Measurements from ENCODE around the gene TACSTD2.
"Not testable (repeated sequence)": the region's sequence is repeated elsewhere in the genome, so short reads cannot be mapped to it uniquely, and the experiment has no call there.

Gene TACSTD2, protein sequence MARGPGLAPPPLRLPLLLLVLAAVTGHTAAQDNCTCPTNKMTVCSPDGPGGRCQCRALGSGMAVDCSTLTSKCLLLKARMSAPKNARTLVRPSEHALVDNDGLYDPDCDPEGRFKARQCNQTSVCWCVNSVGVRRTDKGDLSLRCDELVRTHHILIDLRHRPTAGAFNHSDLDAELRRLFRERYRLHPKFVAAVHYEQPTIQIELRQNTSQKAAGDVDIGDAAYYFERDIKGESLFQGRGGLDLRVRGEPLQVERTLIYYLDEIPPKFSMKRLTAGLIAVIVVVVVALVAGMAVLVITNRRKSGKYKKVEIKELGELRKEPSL

DNA sequence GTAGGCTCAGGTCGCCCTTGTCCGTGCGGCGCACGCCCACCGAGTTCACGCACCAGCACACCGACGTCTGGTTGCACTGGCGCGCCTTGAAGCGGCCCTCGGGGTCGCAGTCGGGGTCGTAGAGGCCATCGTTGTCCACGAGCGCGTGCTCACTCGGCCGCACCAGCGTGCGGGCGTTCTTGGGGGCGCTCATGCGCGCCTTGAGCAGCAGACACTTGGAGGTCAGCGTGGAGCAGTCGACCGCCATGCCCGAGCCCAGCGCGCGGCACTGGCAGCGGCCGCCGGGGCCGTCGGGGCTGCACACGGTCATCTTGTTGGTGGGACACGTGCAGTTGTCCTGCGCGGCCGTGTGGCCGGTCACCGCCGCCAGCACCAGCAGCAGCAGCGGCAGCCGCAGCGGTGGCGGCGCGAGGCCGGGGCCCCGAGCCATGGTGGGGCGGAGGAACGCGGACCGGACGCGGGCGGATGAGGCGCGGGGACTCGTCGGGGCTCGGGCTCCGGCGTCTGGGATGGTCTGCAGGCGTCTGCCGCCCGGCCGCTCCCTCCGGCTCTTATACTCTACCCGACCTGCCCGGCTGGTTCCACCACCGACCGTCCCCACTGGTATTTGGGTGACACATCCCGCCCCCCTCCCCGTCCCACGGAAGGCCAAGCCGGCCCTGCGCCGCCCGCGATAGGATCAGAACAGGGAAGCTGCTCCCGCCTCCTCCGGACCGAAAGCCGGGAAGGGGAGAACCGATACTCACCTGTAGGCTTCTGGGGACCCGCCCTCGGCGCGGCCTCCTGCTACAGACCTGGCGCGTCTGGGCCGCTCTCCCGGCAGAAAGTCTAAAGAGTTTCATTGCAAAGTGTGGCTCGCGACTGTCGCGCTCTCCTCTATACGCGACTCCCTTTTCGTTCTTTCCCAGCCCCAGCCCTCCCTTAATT, at the start of gene TACSTD2:
TSS of gene TACSTD2 (minus strand) at position 526 of the 927 bp plus-strand sequence. CDS start at position 430, 96 bp downstream.
- DNase-seq (ENCODE audit: low read depth in 3 of 3): no peak

DNA sequence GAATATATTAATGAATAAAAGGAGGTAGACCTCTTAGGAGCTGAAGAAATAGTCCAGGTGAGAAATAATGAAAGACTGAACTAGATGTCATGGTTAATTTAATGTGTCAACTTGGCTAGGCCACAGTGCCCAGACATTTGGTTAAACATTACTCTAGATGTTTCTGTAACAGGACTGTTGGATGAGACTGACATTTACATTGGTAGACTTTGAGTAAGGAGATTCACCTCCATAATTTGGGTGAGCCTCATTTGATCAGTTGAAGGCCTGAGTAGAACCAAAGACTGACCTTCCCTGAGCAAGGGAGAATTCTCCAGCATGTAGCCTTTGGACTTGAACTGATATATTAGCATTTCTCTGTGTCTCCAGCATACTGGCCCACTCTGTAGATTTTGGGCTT, 49.2 kb upstream of the TACSTD2 start:
- no peak for DNase-seq (ENCODE audit: low read depth in 3 of 3)

DNA sequence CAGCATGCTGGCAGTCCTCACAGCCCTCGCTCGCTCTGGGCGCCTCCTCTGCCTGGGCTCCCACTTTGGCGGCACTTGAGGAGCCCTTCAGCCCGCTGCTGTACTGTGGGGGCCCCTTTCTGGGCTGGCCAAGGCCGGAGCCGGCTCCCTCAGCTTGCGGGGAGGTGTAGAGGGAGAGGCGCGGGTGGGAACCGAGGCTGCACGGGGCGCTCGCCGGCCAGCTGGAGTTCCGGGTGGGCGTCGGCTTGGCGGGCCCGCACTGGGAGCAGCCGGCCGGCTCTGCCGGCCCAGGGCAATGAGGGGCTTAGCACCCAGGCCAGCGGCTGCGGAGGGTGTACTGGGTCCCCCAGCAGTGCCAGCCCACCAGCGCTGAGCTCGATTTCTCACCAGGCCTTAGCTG, 46.2 kb upstream of the TACSTD2 start:
- DNase-seq (ENCODE audit: low read depth in 3 of 3): not testable (repeated sequence)

DNA sequence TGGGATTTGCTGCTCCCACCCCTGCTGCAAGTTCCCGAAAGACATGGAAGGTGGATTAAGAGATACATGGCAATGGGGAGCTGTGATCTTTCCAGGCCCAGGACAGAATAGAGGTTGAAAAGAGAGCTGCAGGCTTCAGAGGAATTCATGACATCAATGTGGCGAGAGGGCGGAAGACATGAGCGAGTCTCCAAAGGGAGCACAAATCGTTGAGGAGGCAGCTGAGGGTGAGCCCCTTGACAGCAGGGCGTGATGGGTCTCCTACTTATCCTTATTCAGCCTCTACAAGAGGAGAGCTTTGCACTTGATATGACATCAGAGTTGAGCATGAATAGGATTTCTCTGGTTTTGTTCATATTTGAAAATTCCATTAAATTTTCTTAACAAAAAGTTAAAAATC, 45.5 kb upstream of the TACSTD2 start:
- DNase-seq (ENCODE audit: low read depth in 3 of 3): no peak

DNA sequence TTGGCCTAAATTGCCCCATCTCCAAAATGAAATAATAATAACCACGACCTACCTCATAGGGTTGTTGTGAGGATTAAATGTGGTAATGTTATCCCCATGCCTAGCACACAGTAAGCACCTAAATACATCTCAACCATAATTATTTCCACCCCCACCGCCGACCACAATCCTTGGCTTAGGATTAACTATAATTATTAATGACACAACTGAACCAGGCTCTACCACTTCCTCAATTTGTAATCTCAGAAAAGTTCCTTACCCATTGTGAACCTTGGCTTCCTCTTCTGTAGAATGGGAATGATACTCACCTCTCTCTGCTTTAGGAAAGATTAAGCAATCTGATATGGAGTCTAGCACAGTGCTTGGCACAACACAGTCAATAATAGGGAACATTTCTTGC, 44.3 kb upstream of the TACSTD2 start:
- no peak for DNase-seq (ENCODE audit: low read depth in 3 of 3)

DNA sequence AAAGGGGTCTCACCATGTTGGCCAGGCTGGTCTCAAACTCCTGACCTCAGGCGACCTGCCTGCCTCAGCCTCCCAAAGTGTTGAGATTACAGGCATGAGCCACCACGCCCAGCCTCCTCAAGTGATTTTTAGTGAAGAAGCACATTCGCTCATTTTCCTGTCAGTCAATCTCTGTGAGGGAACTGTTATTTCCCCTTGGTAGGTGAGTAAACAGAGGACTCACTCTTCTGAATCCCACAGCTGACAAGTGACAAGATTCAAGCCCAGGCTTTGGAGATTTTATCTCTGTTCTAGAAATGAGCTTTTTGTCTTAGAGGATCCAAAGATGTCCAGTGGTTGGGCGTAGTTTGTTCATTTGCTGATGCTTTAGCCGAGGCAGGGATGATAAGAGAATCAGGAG, 43.9 kb upstream of the TACSTD2 start:
- no peak for DNase-seq (ENCODE audit: low read depth in 3 of 3)

DNA sequence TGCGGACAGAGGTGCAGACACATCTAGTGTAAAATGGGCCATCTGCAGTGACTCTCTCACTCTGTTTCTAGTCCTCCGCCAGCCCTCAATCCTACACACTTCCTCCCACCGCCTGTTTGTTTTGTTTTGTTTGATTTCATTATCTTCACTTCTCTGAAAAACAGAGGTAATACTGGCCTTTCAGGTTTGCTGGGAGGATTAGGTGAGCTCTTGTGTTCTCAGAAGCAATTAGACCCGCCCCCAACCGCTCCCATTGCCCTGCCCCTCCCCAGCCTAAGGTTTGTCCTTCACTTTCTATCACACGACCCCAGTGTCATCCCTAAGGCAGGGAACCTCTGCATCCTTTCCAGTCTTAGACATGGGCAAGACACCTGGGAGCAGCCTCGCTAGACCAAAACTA, 43.2 kb upstream of the TACSTD2 start:
- no peak for DNase-seq (ENCODE audit: low read depth in 3 of 3)

DNA sequence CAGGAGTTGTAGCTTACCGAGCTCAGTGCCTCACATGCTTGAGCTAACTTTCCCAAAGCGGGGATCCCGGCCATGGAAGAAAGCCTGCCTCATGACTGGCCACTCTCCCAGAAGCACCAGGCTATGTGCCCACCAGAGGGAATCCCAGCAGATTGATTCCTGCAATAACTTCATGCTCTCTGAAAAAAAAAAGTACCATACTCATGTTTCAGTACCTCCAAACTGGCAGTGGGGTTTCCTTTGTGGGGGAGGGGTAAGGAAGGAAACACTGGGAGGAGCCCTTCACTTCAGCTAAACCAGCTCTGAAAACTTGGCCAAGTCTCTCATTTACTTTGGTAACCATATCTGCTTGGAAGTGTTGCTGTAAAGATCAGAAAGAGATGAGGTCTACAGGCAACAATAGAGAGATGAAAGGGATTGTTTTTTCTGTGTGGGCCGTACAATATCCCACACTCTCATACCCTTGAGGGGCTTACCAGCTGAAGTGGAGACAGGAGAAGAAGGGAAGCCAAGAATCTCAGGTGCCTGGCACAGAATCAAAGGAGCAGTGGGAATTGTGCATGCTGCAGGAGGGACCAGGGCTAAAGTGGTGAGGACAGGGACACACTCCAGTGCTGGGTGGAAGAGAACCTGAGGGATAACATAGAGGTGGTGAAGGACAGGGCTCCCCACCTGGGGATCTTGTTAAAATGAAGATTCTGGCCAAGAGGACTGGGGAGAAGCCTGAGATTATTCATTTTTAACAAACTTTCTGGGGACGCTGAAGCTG, 42.4 kb upstream of the TACSTD2 start:
- DNase-seq (ENCODE audit: low read depth in 3 of 3): no peak

DNA sequence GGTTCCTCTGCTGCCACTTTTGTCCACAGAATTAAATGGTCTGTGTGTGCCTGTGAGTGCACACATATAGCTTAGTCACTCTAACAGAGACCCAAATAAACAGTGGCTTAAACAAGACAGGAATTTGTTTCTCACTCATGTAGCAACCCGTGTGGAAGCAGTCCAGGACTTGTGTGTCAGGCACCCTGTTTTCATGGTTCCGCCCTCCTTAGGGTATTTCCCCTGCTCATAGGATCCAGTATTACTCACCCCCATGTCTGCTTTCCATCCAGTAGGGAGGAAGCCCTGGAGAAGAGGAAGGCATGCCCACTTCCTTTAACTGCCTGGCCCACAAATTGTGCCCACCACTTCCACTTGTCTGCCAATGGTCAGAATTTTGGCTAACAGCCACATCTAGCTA, 41.3 kb upstream of the TACSTD2 start:
- DNase-seq (ENCODE audit: low read depth in 3 of 3): no peak

DNA sequence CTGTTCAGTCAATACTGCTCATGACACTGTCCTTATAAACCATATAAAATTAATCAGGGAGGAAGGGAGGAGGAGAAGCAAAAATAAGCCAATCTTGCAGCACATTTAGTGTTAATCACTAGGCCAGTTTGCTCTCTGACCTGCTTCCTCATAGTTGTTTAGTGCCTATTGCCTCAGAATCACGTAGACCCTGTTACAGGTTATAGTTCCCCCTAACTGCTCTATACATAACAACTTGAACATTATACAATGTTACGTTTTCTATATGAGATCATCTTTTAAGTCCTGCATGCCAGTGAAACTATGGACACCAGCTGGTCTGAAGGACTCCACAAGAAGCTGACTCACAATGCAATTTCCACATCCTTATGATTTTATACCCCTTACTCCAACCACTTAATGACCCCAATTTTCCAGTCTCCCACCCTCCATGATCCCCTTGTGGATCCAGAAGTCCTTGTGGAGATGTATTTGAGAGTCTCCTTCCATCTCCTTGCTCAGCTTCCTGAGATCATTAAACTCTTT, 34.9 kb upstream of the TACSTD2 start:
- DNase-seq (ENCODE audit: low read depth in 3 of 3): no peak

DNA sequence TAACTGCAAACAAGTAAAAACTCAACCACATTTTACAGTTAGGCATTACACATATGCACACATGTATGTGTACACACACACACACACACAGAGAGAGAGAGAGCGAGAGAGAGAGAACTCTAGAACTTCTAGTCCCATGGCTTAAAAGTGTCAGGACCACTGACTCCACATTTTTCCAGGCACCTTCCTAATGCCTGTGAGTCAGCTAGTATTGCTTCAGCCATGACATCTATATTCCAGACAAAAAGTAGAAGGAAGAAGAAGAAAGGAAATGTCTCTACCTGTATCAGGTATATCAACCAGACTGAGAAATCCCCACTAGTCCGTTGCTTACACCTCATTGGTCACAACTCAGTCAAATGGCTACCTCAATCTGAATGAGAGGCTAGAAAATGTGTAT, 31.9 kb upstream of the TACSTD2 start:
- no peak for DNase-seq (ENCODE audit: low read depth in 3 of 3)

DNA sequence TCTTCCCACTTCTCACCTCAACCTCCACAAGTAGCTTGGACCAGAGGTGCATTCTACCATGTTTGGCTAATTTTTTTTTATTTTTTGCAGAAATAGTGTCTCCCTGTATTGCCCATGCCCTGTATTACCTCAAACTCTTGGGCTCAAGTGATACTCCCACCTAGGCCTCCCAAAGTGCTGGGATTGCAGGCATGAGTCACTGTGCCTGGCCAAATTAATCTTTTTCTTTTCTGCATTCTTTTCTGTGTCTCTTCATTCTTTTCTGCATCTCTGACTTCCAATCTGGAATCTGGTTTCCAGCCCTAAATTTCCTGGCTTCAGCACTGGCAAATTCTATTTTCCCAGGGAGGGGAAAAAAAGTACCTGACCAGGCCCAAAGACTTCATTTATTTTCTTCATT, 31.2 kb upstream of the TACSTD2 start:
- DNase-seq (ENCODE audit: low read depth in 3 of 3): no peak

DNA sequence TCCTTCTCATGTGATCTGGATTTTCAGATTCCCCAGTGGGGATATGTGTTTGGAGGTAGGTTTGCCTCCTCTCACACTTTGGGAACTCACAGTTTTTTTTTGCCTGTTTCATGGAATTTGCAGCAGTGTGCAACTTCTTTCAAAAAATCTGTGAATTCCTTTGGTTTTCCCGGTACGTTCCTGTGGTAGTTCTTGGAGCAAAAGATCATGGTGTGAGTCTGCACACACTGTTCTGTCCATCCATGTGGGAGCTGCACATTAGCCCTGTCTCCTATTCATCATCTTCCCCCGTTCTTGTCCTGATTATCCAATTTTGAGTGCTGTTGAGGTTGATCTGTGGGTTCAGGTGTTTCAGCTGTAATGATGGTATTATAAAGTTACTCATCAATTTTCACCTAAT, 30.3 kb upstream of the TACSTD2 start:
- no peak for DNase-seq (ENCODE audit: low read depth in 3 of 3)

DNA sequence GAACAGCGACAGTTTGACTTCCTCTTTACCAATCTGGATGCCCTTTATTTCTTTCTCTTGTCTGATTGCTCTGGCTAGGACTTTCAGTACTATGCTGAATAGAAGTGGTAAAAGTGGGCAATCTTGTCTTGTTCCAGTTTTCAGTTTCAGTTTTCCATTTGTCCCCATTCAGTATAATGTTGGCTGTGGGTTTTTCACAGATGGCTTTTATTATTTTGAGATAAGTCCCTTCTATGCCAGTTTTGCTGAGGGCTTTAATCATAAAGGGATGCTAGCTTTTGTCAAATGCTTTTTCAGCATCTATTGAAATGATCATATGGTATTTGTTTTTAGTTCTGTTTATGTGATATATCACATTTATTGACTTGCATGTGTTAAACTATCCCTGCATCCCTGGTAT, 24.9 kb upstream of the TACSTD2 start:
- DNase-seq (ENCODE audit: low read depth in 3 of 3): not testable (repeated sequence)

DNA sequence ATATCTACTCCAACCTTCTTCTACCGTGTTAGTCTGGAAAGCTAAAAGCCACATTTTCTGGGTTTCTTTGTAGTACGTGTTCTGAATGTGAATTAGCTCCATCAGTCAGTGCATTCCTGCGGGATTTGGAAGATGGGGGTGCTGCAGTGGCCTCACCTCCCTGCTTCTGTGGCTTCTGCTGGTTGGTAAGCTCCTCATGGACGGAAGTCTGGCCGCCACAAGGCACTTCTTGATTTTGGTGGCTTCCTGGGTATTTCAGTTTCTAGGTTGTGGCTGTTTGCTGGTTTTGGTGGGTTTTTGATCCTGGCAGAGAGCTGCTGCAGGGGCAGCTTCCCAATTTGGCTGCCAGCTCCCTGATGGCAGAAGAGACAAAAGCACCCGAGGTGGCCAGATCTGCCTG, 20.9 kb upstream of the TACSTD2 start:
- DNase-seq (ENCODE audit: low read depth in 3 of 3): no peak

DNA sequence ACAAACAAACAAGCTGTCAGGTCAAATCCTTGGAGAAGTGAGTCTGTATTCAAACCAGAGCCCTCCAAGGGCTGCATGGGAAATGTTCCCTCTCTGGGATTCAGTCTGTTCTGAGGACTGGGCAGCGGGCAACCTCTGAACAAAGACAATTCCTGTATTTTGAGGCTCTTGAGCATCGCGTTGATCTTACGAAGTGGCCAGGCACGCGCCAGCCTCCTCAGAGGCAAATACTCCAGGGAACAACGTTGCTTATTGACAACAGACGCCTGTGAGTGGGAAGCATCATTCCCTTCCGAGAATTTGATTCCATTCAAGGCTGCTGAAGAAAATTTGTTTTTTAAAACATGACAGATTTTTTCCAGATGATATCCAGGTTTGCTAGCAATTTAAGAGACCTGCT, 20.0 kb upstream of the TACSTD2 start:
- DNase-seq (ENCODE audit: low read depth in 3 of 3): no peak

DNA sequence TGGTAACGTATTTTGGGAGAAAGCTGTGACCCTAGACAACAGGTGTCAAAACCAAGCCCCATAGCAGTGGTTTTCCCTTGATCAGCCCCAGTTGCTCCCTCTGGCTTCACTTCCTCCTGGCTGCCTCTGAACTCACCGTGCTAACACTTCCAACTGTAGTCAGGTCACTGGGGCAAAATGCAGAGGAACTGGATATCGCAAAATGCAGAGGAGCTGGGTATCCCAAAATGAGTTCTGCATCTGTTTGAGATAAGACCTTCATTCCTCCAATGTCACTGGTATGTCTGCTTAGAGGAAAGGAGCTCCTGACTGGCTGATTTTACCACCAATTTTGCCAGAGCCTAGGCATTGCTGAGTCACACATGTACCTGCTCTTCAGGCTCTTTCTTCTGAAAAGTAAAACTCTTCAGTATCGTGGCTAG, 19.6 kb upstream of the TACSTD2 start:
- no peak for DNase-seq (ENCODE audit: low read depth in 3 of 3)

DNA sequence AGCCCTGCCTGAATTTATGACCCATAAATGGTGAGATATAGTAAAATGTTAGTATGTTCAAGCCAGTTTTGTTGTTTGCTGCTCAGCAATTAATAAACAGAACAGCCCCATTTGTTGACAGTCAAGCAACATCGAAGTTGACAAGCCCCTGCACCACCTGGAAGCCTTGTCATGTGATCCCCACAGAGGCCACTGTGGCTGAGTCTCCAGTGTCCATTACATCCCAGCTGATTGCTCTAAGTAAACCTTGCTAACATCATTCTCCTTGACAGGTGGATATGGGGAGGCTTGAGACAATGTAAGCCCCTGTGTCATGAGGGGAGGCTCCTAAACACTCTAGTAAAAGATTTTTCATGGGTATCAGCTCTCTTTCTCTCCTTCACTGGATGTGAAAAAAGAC, 17.5 kb upstream of the TACSTD2 start:
- no peak for DNase-seq (ENCODE audit: low read depth in 3 of 3)

DNA sequence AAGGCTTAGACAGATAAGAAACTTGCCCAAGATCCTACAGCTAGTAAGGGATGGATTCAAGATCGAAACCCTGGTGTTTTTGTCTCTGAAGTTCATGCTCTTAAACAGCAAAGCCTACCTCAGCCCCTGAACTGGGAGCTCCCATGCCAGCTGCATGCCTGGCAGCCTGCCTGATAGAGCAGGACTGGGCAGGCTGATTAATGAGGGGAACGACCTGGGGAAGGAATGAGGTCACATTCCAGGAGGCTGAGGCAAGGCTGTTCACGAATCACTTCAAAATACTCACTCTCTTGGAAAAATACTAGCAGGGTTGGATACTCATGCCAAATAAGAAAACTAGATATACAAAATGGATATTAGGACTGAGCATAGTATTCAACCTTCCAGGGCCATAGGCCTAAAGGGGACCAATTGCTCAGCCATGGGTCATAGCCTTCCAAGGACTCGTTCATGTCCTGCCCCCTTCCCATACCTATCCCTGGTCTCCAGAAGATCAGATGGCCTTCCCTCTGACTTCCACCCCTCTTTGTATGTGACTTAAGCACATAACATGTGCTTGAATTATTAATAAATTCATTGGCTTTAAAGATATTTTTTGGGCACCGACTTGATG, 15.6 kb upstream of the TACSTD2 start:
- DNase-seq (ENCODE audit: low read depth in 3 of 3): no peak

DNA sequence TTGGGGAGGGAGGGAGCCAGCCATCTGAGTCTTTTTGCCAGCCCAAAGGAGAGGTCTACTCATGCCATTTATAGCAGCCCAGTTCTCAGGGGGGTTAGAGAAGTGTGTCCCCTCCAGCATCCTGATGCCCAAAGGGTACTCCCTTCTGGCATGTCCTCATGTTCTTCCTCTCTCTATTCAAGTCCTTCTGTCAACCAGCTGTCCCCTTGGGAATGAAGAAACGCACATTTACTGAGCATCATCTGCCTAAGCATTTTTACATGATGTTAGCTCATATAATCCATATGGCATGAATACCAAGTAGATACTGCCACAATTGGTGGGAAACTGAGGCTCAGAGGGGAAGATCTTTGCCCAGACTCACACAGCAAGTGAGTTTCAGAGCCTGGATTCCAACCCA, 14.8 kb upstream of the TACSTD2 start:
- no peak for DNase-seq (ENCODE audit: low read depth in 3 of 3)

DNA sequence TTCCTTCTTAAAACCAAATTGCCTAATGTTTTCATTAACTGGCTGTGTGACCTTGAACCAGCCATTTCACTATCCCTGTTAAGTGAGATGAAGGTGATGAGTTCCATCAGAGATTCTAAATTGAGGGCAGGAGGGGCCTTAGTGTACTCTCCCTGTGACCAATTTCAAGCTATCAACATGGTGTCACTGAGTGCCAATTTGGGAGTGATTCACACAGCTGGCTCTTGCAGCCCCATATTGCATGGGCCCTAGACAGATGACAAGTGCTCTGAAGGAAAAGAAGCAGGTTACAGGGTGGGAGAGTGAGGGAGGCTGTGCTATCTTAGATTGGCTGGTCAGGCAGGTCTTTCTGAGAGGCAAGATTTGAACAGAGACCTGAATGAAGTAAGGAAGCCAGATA, 13.0 kb upstream of the TACSTD2 start:
- DNase-seq (ENCODE audit: low read depth in 3 of 3): no peak

DNA sequence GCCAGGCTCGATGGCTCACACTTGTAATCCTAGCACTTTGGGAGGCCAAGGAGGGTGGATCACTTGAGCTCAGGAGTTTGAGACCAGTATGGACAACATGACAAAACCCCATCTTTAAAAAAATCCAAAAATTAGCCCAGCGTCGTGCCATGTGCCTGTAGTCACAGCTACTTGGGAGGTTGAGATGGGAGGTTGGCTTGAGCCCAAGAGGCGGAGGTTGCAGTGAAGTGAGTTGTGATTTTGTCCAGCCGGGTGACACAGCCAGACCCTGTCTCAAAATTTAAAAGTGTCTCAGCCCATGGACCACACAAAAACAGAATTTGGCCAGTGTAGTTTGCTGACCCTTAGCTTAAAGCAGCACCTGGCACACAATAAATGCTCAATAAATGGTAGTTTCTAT, 11.3 kb upstream of the TACSTD2 start:
- no peak for DNase-seq (ENCODE audit: low read depth in 3 of 3)
